ENCODE results near the gene CCM2. TPM values are rescaled to one million over a fixed set of nuclear protein-coding genes. Genes with fewer than 3 reads are reported as not detected.

Gene CCM2
- total and polyA plus RNA-seq, 12 donors, result 36.1 to 84.5 (median 50.7) TPM

GRCh38 chr7:44961844-44962482 lies 38.0 kb upstream of the CCM2 start:
- Histone ChIP-seq H3K36me3 (replicated peaks in 1 of 2) (no peaks in the 10 kb centered on the region), H3K27me3 (no peaks in the 10 kb centered on the region), H3K4me3 (peak overlapping the region in 1 of 4 donors; percentile 46), H3K27ac (no peak overlapping the region), H3K4me1 (replicated peaks in 1 of 2) (peaks cover 0 to 12% of the 10 kb centered on the region in 2 donors), H3K9me3 (replicated peaks in 1 of 3) (no peaks in the 10 kb centered on the region)
- intact Hi-C loops (cut with DNase I), result no loop called here
- DNase-seq, result no peak
- TF ChIP-seq CTCF (IDR thresholded peaks at IDR 0.05) (no peak), POLR2A (IDR thresholded peaks at IDR 0.05) (no peak)
- 74 to 94% (median 79%) methylated on average over 10 to 16 of the region's 16 CpGs for WGBS, 4 donors

GRCh38 chr7:44962483-44963251 lies 37.3 kb upstream of the CCM2 start:
- TF ChIP-seq POLR2A (IDR thresholded peaks at IDR 0.05), result no peak
- no peak for TF ChIP-seq CTCF (IDR thresholded peaks at IDR 0.05)
- peaks cover 0 to 12% of the 10 kb centered on the region in 2 donors for H3K4me1 ChIP-seq (replicated peaks in 1 of 2)
- intact Hi-C loops (cut with DNase I), result no loop called here
- H3K36me3 ChIP-seq (replicated peaks in 1 of 2), result no peaks in the 10 kb centered on the region
- H3K9me3 ChIP-seq (replicated peaks in 1 of 3), result no peaks in the 10 kb centered on the region
- peak overlapping the region in 1 of 4 donors; percentile 46 for H3K4me3 ChIP-seq
- H3K27me3 ChIP-seq, result no peaks in the 10 kb centered on the region
- WGBS, 4 donors, result 18 to 46% (median 19%) methylated on average over 17 to 76 of the region's 76 CpGs; no CpG with 5 or more reads in 1 of the 4 donors
- DNase-seq, result peak in 4 of 7 donors; percentile 16 to 58 (median 46)
- H3K27ac ChIP-seq, result no peak overlapping the region

GRCh38 chr7:44963364-44964290 lies 36.4 kb upstream of the CCM2 start:
- Histone ChIP-seq H3K9me3 (replicated peaks in 1 of 3) (no peaks in the 10 kb centered on the region), H3K27ac (no peak overlapping the region), H3K4me3 (peak overlapping the region in 1 of 4 donors; percentile 46), H3K36me3 (replicated peaks in 1 of 2) (no peaks in the 10 kb centered on the region), H3K4me1 (replicated peaks in 1 of 2) (peaks cover 0 to 12% of the 10 kb centered on the region in 2 donors), H3K27me3 (no peaks in the 10 kb centered on the region)
- TF ChIP-seq CTCF (IDR thresholded peaks at IDR 0.05) (no peak), POLR2A (IDR thresholded peaks at IDR 0.05) (no peak)
- DNase-seq, result peak in 1 of 7 donors; percentile 15
- WGBS, 4 donors, result 84 to 93% (median 90%) methylated on average over 17 to 24 of the region's 24 CpGs
- intact Hi-C loops (cut with DNase I), result no loop called here
